Panc1 (cell line): Measurements from ENCODE around the gene COL5A2. TPM values are rescaled to one million over a fixed set of nuclear protein-coding genes. Genes with fewer than 3 reads are reported as not detected.

Experiments
- ATAC-seq: fragments of 200-7000 bp; cut with Tn5 transposase; 2 replicates; pipeline ENCODE4 v1.9.1; 2020; ENCODE audit warnings: mild to moderate bottlenecking, moderate library complexity
- BruUV-seq: library from RNA; stranded (reverse); fragments of 400-500 nt; replicated peaks from 2 replicates; lab custom pipeline; 2021; lab: Mats Ljungman, UMichigan
- CTCF ChIA-PET: fragments of 300-600 bp; sonication (Branson Sonifier 250); formaldehyde crosslinking; loops from one replicate; lab custom pipeline; 2022; ENCODE audit warnings: antibody characterized with exemption; lab: Charles Lee
- POLR2A ChIA-PET: fragments of 300-600 bp; sonication (Branson Sonifier 250); formaldehyde crosslinking; loops from one replicate; lab custom pipeline; 2022; ENCODE audit warnings: antibody characterized with exemption; lab: Charles Lee
- DNase-seq: peaks from one replicate; pipeline ENCODE4 v3.0.0-alpha.2; 2010; ENCODE audit warnings: low read depth, low spot score
- H3K27ac ChIP-seq: 2 replicates; pipeline ENCODE4 v1.5.1; 2011; ENCODE audit warnings: mild to moderate bottlenecking, low read length, inconsistent platforms
- H3K27me3 ChIP-seq: fragments of 200-500 bp; sonication (Bioruptor generic); 2 replicates; pipeline ENCODE4 v1.6.0; 2014; ENCODE audit warnings: low read length, inconsistent platforms; ENCODE audit not compliant: control insufficient read depth, insufficient read depth
- H3K36me3 ChIP-seq: fragments of 200-500 bp; sonication (Bioruptor generic); 2 replicates; pipeline ENCODE4 v1.5.1; 2014; ENCODE audit warnings: inconsistent platforms, mild to moderate bottlenecking, low read length, moderate library complexity; ENCODE audit not compliant: control insufficient read depth, insufficient read depth
- H3K4me1 ChIP-seq: 2 replicates; pipeline ENCODE4 v1.5.1; 2011; ENCODE audit warnings: inconsistent platforms, mild to moderate bottlenecking, low read length, moderate library complexity; ENCODE audit not compliant: control insufficient read depth, insufficient read depth
- H3K4me3 ChIP-seq, 2 experiments: 2 replicates each; pipeline ENCODE4 v1.5.1; 2011 to 2012; ENCODE audit warnings: low read depth in 2 of 2, low read length in 2 of 2, mild to moderate bottlenecking in 2 of 2, inconsistent platforms in 1 of 2, moderate library complexity in 1 of 2
- H3K9me3 ChIP-seq: fragments of 200-500 bp; sonication (Bioruptor generic); 2 replicates; pipeline ENCODE4 v1.5.1; 2014; ENCODE audit warnings: low read depth, mild to moderate bottlenecking, inconsistent platforms, low read length, moderate library complexity; ENCODE audit not compliant: control insufficient read depth, insufficient read depth
- POLR2AphosphoS5 ChIP-seq: IDR thresholded peaks from 2 replicates; pipeline ENCODE4 v1.6.1; 2012; ENCODE audit warnings: mild to moderate bottlenecking, low read depth, low read length, moderate library complexity
- SIN3A ChIP-seq: IDR thresholded peaks from 2 replicates; pipeline ENCODE4 v1.6.1; 2012; ENCODE audit warnings: low read depth, mild to moderate bottlenecking, low read length, moderate library complexity, borderline replicate concordance; ENCODE audit not compliant: insufficient read depth
- TCF7L2 ChIP-seq: IDR thresholded peaks from 2 replicates; pipeline ENCODE4 v1.6.1; 2011; ENCODE audit warnings: mild to moderate bottlenecking, low read depth, low read length, inconsistent platforms
- in situ Hi-C: cut with HindIII; loops from 2 replicates; pipeline ENCODE4 v1.10.0; 2016; ENCODE audit warnings: low sequenced_read_pairs, low pct_unique_long_range_greater_than_20kb
- intact Hi-C: fragments of 100-400 bp; cut with micrococcal nuclease; formaldehyde crosslinking; loops from one replicate; pipeline ENCODE4 v1.10.0; 2022; ENCODE audit not compliant: unreplicated experiment
- total RNA-seq: library from RNA; stranded (reverse); gene quantifications from one replicate; pipeline ENCODE4 v1.2.1, GENCODE V29; 2021; ENCODE audit not compliant: unreplicated experiment
- TF ChIP-seq, protein P1 (sequence below): fragments of 450-650 bp; IDR thresholded peaks from 2 replicates; pipeline ENCODE4 v1.5.1; 2017; ENCODE audit warnings: mild to moderate bottlenecking
- TF ChIP-seq, protein P2 (sequence below), 2 experiments: IDR thresholded peaks; 2 replicates each; pipeline ENCODE4 v1.6.1; 2011 to 2012; ENCODE audit warnings: low read depth in 2 of 2, control low read depth in 1 of 2, low read length in 1 of 2, mild to moderate bottlenecking in 1 of 2, moderate library complexity in 1 of 2; ENCODE audit not compliant: insufficient read depth in 1 of 2

COL5A2 gene
- total RNA-seq, 1 experiment from 2014 or later = 144 TPM

DNA sequence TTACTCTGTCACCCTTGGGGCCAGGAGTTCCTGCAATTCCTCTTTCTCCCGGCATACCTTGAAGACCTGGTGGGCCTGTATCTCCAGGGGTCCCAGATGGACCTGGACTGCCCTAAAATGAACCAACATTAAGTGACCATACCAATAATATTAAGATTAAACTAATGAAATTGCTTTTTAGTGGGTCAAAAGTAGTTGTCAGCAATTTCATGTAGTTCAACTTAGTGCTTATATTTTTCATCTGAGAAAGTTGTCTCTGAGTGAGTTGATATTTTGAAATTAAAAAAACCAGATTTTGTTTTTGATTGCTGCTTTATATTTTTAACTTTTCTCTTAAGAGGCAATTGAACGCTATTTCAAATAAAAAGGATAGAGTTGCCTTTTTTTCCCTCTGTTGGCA lies 122.2 kb downstream of the COL5A2 start:
- no peak for ATAC-seq
- Histone ChIP-seq H3K36me3 (peaks cover 36% of the 10 kb centered on the region), H3K4me3 (no peak overlapping the region), H3K4me1 (no peaks in the 10 kb centered on the region), H3K9me3 (no peaks in the 10 kb centered on the region), H3K27ac (no peak overlapping the region), H3K27me3 (no peaks in the 10 kb centered on the region)
- in situ Hi-C loops = no loop called here
- intact Hi-C loops = no loop called here
- no peak for DNase-seq
- TF ChIP-seq, protein P1, sequence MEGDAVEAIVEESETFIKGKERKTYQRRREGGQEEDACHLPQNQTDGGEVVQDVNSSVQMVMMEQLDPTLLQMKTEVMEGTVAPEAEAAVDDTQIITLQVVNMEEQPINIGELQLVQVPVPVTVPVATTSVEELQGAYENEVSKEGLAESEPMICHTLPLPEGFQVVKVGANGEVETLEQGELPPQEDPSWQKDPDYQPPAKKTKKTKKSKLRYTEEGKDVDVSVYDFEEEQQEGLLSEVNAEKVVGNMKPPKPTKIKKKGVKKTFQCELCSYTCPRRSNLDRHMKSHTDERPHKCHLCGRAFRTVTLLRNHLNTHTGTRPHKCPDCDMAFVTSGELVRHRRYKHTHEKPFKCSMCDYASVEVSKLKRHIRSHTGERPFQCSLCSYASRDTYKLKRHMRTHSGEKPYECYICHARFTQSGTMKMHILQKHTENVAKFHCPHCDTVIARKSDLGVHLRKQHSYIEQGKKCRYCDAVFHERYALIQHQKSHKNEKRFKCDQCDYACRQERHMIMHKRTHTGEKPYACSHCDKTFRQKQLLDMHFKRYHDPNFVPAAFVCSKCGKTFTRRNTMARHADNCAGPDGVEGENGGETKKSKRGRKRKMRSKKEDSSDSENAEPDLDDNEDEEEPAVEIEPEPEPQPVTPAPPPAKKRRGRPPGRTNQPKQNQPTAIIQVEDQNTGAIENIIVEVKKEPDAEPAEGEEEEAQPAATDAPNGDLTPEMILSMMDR = no peak
- TF ChIP-seq SIN3A (no peak), TCF7L2 (no peak), POLR2AphosphoS5 (no peak)
- TF ChIP-seq, protein P2, sequence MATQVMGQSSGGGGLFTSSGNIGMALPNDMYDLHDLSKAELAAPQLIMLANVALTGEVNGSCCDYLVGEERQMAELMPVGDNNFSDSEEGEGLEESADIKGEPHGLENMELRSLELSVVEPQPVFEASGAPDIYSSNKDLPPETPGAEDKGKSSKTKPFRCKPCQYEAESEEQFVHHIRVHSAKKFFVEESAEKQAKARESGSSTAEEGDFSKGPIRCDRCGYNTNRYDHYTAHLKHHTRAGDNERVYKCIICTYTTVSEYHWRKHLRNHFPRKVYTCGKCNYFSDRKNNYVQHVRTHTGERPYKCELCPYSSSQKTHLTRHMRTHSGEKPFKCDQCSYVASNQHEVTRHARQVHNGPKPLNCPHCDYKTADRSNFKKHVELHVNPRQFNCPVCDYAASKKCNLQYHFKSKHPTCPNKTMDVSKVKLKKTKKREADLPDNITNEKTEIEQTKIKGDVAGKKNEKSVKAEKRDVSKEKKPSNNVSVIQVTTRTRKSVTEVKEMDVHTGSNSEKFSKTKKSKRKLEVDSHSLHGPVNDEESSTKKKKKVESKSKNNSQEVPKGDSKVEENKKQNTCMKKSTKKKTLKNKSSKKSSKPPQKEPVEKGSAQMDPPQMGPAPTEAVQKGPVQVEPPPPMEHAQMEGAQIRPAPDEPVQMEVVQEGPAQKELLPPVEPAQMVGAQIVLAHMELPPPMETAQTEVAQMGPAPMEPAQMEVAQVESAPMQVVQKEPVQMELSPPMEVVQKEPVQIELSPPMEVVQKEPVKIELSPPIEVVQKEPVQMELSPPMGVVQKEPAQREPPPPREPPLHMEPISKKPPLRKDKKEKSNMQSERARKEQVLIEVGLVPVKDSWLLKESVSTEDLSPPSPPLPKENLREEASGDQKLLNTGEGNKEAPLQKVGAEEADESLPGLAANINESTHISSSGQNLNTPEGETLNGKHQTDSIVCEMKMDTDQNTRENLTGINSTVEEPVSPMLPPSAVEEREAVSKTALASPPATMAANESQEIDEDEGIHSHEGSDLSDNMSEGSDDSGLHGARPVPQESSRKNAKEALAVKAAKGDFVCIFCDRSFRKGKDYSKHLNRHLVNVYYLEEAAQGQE (IDR thresholded peaks at IDR 0.05; ENCODE audit: insufficient read depth in 1 of 2, low read depth in 2 of 2, low read length in 1 of 2) = no peak
- POLR2A ChIA-PET = no interaction called here
- TSS peak; percentile 18 for BruUV-seq
- CTCF ChIA-PET = no interaction called here

DNA sequence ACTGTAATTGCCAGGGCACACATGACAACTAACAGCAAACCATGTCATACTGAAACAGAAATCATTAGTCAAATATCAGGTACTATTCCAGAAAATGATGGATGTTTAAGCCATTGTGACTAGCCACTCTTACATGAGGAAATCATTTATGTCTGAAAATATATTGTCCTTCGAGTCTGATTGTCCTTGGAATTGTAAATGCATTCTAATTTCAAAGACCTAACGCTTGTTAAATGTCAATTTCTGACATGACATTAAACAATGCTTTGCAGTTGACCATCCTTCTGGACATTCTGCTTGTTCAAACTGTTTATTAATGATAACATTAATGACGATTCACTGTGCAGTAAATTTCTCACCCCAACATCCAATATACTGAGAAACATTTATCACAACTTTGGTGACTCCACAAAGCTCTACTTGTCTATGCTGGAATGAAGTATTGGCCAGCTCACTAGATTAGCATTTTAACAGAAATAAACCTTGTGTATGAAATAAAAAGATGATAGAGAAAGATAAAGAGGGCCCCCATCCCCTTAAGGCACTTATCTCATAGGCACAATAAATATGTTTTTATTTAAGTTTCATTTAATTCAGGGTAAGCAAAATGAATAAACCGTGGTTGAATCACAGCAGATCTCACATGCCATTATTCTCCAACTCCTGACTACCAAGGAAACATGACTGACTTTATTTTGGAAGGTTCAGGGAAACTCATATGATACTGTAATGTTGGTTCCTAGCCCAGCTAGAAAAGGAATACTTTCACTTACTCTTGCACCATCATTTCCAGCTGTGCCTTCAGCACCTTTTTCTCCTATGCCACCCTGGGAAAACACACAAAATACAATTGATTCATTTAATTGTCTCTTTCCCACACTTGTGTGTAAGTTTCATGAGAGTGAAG lies 123.1 kb downstream of the COL5A2 start:
- CTCF ChIA-PET = no interaction called here
- intact Hi-C loops = no loop called here
- Histone ChIP-seq H3K27me3 (no peaks in the 10 kb centered on the region), H3K36me3 (peaks cover 38% of the 10 kb centered on the region), H3K4me1 (no peaks in the 10 kb centered on the region), H3K9me3 (no peaks in the 10 kb centered on the region), H3K4me3 (no peak overlapping the region), H3K27ac (no peak overlapping the region)
- BruUV-seq = no TSS peak
- in situ Hi-C loops = no loop called here
- no peak for TF ChIP-seq POLR2AphosphoS5
- TF ChIP-seq, protein P2 (IDR thresholded peaks at IDR 0.05; ENCODE audit: insufficient read depth in 1 of 2, low read depth in 2 of 2, low read length in 1 of 2) = no peak
- TF ChIP-seq TCF7L2 = no peak
- TF ChIP-seq SIN3A = no peak
- TF ChIP-seq, protein P1 = no peak
- DNase-seq = no peak
- POLR2A ChIA-PET = interaction anchor here (0.6 kb wide), 1 partner anchor 11 kb away, joined by 3 read pairs; no protein-coding TSS in a partner anchor
- ATAC-seq = no peak
